HG03378 (cell line): Measurements from ENCODE around the gene FAM81A.

Experiments
- ATAC-seq: cut with Tn5 transposase; IDR thresholded peaks from one replicate; pipeline ENCODE4 v1.9.1; 2021; ENCODE audit warnings: mild to moderate bottlenecking, moderate library complexity; ENCODE audit not compliant: unreplicated experiment

The FAM81A gene

DNA sequence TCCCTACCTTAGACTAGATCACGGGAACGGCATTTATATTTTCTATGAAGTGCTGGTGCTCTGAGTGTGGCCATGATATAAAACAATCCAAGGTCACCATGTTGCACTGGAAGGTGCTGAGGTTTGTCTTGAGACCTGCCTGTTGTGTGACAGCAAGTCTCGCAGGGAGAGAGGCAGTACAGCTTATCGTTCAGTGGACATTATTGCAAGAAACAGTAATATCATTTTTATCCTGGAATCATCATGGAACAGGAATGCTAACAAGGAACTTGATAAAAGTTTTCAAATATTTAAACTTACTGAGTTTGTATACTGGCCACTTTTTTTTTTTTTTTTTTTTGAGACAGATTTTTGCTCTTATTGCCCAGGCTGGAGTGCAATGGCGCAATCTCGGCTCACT lies 133.6 kb downstream of the FAM81A start:
- ATAC-seq: no peak
